Measurements from ENCODE around the gene FOXN4.

Gene FOXN4

GRCh38 chr12:109308534-109309380, at the start of gene FOXN4:
TSS of gene FOXN4 (minus strand) at chr12:109309284. CDS start at chr12:109308321, 963 bp downstream.
- ATAC-seq (ENCODE audit: low read depth) (no peak), DNase-seq (ENCODE audit: low spot score) (no peak)
- TF ChIP-seq, protein P1, sequence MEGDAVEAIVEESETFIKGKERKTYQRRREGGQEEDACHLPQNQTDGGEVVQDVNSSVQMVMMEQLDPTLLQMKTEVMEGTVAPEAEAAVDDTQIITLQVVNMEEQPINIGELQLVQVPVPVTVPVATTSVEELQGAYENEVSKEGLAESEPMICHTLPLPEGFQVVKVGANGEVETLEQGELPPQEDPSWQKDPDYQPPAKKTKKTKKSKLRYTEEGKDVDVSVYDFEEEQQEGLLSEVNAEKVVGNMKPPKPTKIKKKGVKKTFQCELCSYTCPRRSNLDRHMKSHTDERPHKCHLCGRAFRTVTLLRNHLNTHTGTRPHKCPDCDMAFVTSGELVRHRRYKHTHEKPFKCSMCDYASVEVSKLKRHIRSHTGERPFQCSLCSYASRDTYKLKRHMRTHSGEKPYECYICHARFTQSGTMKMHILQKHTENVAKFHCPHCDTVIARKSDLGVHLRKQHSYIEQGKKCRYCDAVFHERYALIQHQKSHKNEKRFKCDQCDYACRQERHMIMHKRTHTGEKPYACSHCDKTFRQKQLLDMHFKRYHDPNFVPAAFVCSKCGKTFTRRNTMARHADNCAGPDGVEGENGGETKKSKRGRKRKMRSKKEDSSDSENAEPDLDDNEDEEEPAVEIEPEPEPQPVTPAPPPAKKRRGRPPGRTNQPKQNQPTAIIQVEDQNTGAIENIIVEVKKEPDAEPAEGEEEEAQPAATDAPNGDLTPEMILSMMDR (IDR thresholded peaks at IDR 0.05; ENCODE audit: poor library complexity, severe bottlenecking): no peak
- H3K27me3 ChIP-seq (ENCODE audit: insufficient read depth, poor library complexity, severe bottlenecking): peaks cover 73% of the 10 kb centered on the region
- H3K9me3 ChIP-seq (ENCODE audit: severe bottlenecking): no peaks in the 10 kb centered on the region
- peak within 1 kb of the TSS; percentile 37 for H3K4me3 ChIP-seq (ENCODE audit: severe bottlenecking)
- no peak within 1 kb of the TSS for H3K27ac ChIP-seq (ENCODE audit: poor library complexity, severe bottlenecking)
- H3K36me3 ChIP-seq (ENCODE audit: low read depth): no peaks in the 10 kb centered on the region
- no peaks in the 10 kb centered on the region for H3K4me1 ChIP-seq (ENCODE audit: insufficient read depth, poor library complexity, severe bottlenecking)

- Histone ChIP-seq H3K9me3 (ENCODE audit: severe bottlenecking) (no peaks in the 10 kb centered on the region), H3K4me3 (ENCODE audit: severe bottlenecking) (no peak overlapping the region), H3K27ac (ENCODE audit: poor library complexity, severe bottlenecking) (no peak overlapping the region), H3K4me1 (ENCODE audit: insufficient read depth, poor library complexity, severe bottlenecking) (no peaks in the 10 kb centered on the region), H3K36me3 (ENCODE audit: low read depth) (no peaks in the 10 kb centered on the region), H3K27me3 (ENCODE audit: insufficient read depth, poor library complexity, severe bottlenecking) (peaks cover 22% of the 10 kb centered on the region)
- TF ChIP-seq, protein P1 (IDR thresholded peaks at IDR 0.05; ENCODE audit: poor library complexity, severe bottlenecking): no peak
- ATAC-seq (ENCODE audit: low read depth): no peak
- no peak for DNase-seq (ENCODE audit: low spot score)
These were observed 49.2 kb upstream of the FOXN4 start for GRCh38 chr12:109358154-109358869.

GRCh38 chr12:109357032-109357431, 47.9 kb upstream of the FOXN4 start:
- H3K4me3 ChIP-seq (ENCODE audit: severe bottlenecking): no peak overlapping the region
- TF ChIP-seq, protein P1 (IDR thresholded peaks at IDR 0.05; ENCODE audit: poor library complexity, severe bottlenecking): no peak
- ATAC-seq (ENCODE audit: low read depth) (no peak), DNase-seq (ENCODE audit: low spot score) (no peak)
- no peaks in the 10 kb centered on the region for H3K4me1 ChIP-seq (ENCODE audit: insufficient read depth, poor library complexity, severe bottlenecking)
- peaks cover 28% of the 10 kb centered on the region for H3K27me3 ChIP-seq (ENCODE audit: insufficient read depth, poor library complexity, severe bottlenecking)
- H3K36me3 ChIP-seq (ENCODE audit: low read depth): no peaks in the 10 kb centered on the region
- no peak overlapping the region for H3K27ac ChIP-seq (ENCODE audit: poor library complexity, severe bottlenecking)
- H3K9me3 ChIP-seq (ENCODE audit: severe bottlenecking): no peaks in the 10 kb centered on the region

DNA sequence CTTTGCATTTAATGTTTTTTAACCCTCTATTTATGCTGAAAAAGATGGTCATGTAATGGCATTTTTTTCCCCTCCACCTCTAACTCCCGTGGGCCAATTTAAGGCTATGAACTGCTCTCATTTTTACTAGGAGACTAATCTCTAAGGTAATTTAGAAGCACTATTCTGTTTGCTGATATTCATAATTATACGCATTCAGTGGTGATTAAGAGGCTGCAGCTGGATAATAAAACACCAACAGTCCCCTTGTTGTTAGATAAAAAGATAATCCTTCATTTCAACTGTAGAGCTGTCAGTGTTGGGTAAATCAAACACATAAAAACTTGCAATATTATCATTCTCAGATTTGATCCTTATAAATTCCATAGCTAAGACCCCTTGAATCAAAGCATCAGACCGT, 47.5 kb upstream of the FOXN4 start:
- no peak for DNase-seq (ENCODE audit: low spot score)
- Histone ChIP-seq H3K27ac (ENCODE audit: poor library complexity, severe bottlenecking) (no peak overlapping the region), H3K27me3 (ENCODE audit: insufficient read depth, poor library complexity, severe bottlenecking) (peaks cover 27% of the 10 kb centered on the region), H3K9me3 (ENCODE audit: severe bottlenecking) (no peaks in the 10 kb centered on the region), H3K4me3 (ENCODE audit: severe bottlenecking) (no peak overlapping the region), H3K36me3 (ENCODE audit: low read depth) (no peaks in the 10 kb centered on the region), H3K4me1 (ENCODE audit: insufficient read depth, poor library complexity, severe bottlenecking) (no peaks in the 10 kb centered on the region)
- no peak for ATAC-seq (ENCODE audit: low read depth)
- TF ChIP-seq, protein P1 (IDR thresholded peaks at IDR 0.05; ENCODE audit: poor library complexity, severe bottlenecking): no peak

All from RWPE2 (cell line).